Pulmonary artery endothelial cell (primary cell): ENCODE data around the gene PSORS1C2. TPM values are rescaled to one million over a fixed set of nuclear protein-coding genes. Genes with fewer than 3 reads are reported as not detected.
"Not testable (repeated sequence)": the region's sequence is repeated elsewhere in the genome, so short reads cannot be mapped to it uniquely, and the experiment has no call there.

Experiments used
- DNase-seq: peaks from one replicate; pipeline ENCODE4 v3.0.0-alpha.2; 2011; ENCODE audit warnings: low read depth, low spot score
- total RNA-seq: library from RNA; depleted of rRNA; stranded (reverse); fragments of >200 nt; gene quantifications from 2 replicates; pipeline ENCODE4 v1.2.3, GENCODE V29; 2014

Gene PSORS1C2
- total RNA-seq, 1 donor from 2014 or later = not detected

GRCh38 chr6:31165986-31166385 lies 27.1 kb upstream of the PSORS1C2 start:
- DNase-seq = no peak

GRCh38 chr6:31165064-31165832 lies 26.4 kb upstream of the PSORS1C2 start:
- DNase-seq = not testable (repeated sequence)

- DNase-seq = not testable (repeated sequence)
Measured at GRCh38 chr6:31164475-31165063, 25.7 kb upstream of the PSORS1C2 start.

GRCh38 chr6:31163922-31164321 lies 25.1 kb upstream of the PSORS1C2 start:
- DNase-seq = no peak

GRCh38 chr6:31162463-31163165 lies 23.7 kb upstream of the PSORS1C2 start:
- no peak for DNase-seq

GRCh38 chr6:31161216-31162126 lies 22.6 kb upstream of the PSORS1C2 start:
- no peak for DNase-seq

GRCh38 chr6:31158863-31159855 lies 20.3 kb upstream of the PSORS1C2 start:
- DNase-seq = no peak

- DNase-seq = peak; percentile 95
Measured at GRCh38 chr6:31158140-31158862, 19.4 kb upstream of the PSORS1C2 start, which contains the start of gene TCF19. Gene TCF19 (plus strand): TSS chr6:31158589. CDS start chr6:31159470, 881 bp downstream.

GRCh38 chr6:31157513-31158139 lies 18.8 kb upstream of the PSORS1C2 start, which contains the start of gene CCHCR1:
Gene CCHCR1 (minus strand): TSS chr6:31157802. CDS start chr6:31157600, 202 bp downstream.
- DNase-seq = no peak

- no peak for DNase-seq
Measured at GRCh38 chr6:31156641-31157040, 17.8 kb upstream of the PSORS1C2 start.

GRCh38 chr6:31154436-31154835 lies 15.6 kb upstream of the PSORS1C2 start:
- no peak for DNase-seq

- DNase-seq = no peak
Measured at GRCh38 chr6:31152781-31153180, 13.9 kb upstream of the PSORS1C2 start.

- DNase-seq = no peak
Measured at GRCh38 chr6:31149827-31150447, 11.1 kb upstream of the PSORS1C2 start.

GRCh38 chr6:31145386-31145785 lies 6.5 kb upstream of the PSORS1C2 start:
- no peak for DNase-seq

- DNase-seq = no peak
Measured at GRCh38 chr6:31144970-31145340, 6.1 kb upstream of the PSORS1C2 start.

- no peak for DNase-seq
Measured at GRCh38 chr6:31144296-31144969, 5.6 kb upstream of the PSORS1C2 start.

GRCh38 chr6:31143148-31143547 lies 4.3 kb upstream of the PSORS1C2 start:
- no peak for DNase-seq

GRCh38 chr6:31142361-31142761 lies 3.5 kb upstream of the PSORS1C2 start:
- DNase-seq = no peak
